Measurements from ENCODE around the gene C19orf81.

Gene C19orf81

DNA sequence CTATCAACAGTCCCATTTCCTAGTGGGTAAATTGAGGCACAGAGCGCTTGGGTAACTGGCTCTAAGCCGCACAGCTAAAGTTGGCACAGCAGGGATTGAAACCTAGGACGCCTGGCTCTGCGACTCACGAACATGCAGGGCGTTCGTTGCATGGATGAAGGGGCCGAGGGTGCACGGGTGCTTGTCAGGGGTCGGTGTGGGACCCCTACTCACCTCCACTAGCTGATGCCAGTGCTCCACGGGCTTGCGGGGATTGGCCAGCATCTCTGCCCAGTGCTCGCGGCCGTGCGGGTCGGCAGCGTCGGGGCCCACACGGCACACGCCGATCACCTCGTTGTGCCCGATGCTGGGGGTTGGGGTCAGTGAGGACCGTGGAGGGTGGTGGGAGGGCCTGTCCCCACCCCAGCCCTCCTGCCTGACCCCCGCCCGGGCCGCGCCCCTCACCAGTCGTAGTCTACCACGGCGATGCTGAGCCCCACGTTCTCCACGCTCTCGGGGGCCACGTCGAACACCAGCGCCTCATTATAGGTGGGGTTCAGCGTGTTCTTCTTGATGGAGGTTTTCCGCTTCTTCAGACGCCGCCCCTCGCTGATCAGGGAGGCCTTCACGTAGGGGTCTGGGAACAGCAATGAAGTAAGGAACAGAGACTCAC is 24.2 kb upstream of the C19orf81 start:
- H3K27me3 ChIP-seq (replicated peaks): no peaks in the 10 kb centered on the region
- no peak overlapping the region for H3K27ac ChIP-seq
- DNase-seq: no peak
- TF ChIP-seq, protein P1, sequence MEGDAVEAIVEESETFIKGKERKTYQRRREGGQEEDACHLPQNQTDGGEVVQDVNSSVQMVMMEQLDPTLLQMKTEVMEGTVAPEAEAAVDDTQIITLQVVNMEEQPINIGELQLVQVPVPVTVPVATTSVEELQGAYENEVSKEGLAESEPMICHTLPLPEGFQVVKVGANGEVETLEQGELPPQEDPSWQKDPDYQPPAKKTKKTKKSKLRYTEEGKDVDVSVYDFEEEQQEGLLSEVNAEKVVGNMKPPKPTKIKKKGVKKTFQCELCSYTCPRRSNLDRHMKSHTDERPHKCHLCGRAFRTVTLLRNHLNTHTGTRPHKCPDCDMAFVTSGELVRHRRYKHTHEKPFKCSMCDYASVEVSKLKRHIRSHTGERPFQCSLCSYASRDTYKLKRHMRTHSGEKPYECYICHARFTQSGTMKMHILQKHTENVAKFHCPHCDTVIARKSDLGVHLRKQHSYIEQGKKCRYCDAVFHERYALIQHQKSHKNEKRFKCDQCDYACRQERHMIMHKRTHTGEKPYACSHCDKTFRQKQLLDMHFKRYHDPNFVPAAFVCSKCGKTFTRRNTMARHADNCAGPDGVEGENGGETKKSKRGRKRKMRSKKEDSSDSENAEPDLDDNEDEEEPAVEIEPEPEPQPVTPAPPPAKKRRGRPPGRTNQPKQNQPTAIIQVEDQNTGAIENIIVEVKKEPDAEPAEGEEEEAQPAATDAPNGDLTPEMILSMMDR (IDR thresholded peaks at IDR 0.05; ENCODE audit: low read depth, low read length, missing control alignments): no peak
- H3K4me3 ChIP-seq (ENCODE audit: low read depth, low read length): no peak overlapping the region
- in situ Hi-C loops (cut with HindIII; ENCODE audit: low pct_ligation_motif_present, low sequenced_read_pairs): no loop called here
- no peaks in the 10 kb centered on the region for H3K36me3 ChIP-seq (replicated peaks)

DNA sequence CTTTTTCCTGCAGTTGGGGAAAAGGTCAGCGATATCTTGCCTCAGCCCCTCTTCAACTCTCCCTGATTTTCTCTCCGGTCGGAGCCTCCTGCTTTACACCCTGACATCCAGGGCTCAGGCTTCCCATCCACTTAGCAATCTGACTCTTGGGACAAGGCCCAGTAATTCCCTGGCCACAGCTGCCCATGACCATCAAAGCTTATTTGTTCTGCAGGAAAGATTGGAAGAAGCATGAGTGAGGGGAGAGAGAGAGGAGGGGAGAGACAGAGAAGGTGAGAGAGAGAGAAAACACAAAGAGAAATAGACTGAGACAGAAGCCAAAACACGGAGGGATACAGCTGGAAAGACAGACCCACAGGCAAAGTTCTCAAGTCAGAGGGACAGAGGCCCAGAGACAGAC is 23.2 kb upstream of the C19orf81 start:
- Histone ChIP-seq H3K36me3 (replicated peaks) (no peaks in the 10 kb centered on the region), H3K27ac (no peak overlapping the region), H3K27me3 (replicated peaks) (no peaks in the 10 kb centered on the region), H3K4me3 (ENCODE audit: low read depth, low read length) (no peak overlapping the region)
- DNase-seq: no peak
- in situ Hi-C loops (cut with HindIII; ENCODE audit: low pct_ligation_motif_present, low sequenced_read_pairs): no loop called here
- TF ChIP-seq, protein P1 (IDR thresholded peaks at IDR 0.05; ENCODE audit: low read depth, low read length, missing control alignments): no peak

DNA sequence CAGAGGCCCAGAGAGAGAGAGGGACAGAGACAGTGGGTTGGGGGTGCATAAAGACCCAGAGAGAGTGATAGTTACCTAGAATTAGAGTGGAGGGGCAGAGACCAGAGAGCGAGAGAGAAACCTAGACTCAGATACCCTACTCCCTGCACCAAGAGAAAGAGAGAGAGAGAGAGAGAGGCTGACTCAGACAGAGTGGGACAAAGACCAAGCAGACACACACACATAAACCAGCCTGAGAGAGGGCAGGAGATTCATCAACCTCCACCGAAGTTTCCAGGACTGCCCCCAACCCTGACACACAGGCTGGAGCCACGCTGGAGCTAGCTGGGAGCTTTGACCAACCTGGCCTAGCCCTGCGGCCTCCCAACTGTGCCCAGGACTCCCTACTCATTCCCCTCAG is 22.4 kb upstream of the C19orf81 start:
- in situ Hi-C loops (cut with HindIII; ENCODE audit: low pct_ligation_motif_present, low sequenced_read_pairs): no loop called here
- no peak overlapping the region for H3K27ac ChIP-seq
- no peak overlapping the region for H3K4me3 ChIP-seq (ENCODE audit: low read depth, low read length)
- no peaks in the 10 kb centered on the region for H3K27me3 ChIP-seq (replicated peaks)
- TF ChIP-seq, protein P1 (IDR thresholded peaks at IDR 0.05; ENCODE audit: low read depth, low read length, missing control alignments): no peak
- H3K36me3 ChIP-seq (replicated peaks): no peaks in the 10 kb centered on the region
- DNase-seq: no peak

DNA sequence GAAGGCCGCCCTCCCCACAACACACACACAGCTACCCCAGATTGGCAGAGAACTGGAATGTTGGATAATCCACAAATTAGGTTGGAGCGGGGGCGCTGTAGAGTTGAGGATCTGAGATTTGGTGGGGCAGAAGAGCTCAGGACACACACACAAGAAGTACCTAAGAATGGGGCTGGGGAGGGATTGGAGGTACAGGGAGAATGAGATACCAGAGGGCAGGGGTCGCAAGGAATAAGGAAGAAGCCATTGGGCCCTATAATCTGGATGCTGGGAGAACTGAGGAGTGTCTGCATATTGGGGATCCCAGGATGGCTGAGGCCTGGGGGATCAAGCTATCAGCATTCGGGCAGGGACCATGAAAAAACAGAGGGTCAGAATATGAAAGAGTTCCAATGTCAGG is 21.1 kb upstream of the C19orf81 start:
- no peak overlapping the region for H3K4me3 ChIP-seq (ENCODE audit: low read depth, low read length)
- no peaks in the 10 kb centered on the region for H3K27me3 ChIP-seq (replicated peaks)
- DNase-seq: no peak
- in situ Hi-C loops (cut with HindIII; ENCODE audit: low pct_ligation_motif_present, low sequenced_read_pairs): no loop called here
- TF ChIP-seq, protein P1 (IDR thresholded peaks at IDR 0.05; ENCODE audit: low read depth, low read length, missing control alignments): no peak
- no peaks in the 10 kb centered on the region for H3K36me3 ChIP-seq (replicated peaks)
- no peak overlapping the region for H3K27ac ChIP-seq

DNA sequence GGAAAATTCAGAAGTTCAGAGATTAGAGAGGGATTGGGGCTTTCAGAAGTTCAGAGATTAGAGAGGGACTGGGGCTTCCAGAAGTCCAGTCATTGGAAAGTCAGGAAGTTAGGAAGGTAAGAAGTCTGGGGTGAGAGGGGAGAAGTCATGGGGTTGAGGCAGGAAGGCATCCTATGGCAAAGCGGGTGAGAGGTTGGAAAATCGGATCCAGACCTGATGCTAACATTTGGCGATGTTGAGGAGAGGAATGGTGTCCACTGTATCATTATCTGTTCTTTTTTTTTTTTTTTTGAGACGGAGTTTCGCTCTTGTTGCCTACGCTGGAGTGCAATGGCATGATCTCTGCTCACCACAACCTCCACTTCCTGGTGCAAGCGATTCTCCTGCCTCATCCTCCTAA is 20.7 kb upstream of the C19orf81 start:
- in situ Hi-C loops (cut with HindIII; ENCODE audit: low pct_ligation_motif_present, low sequenced_read_pairs): no loop called here

More for the DNA sequence above, 20.7 kb upstream of the C19orf81 start:
- H3K4me3 ChIP-seq (ENCODE audit: low read depth, low read length): no peak overlapping the region
- H3K27ac ChIP-seq: no peak overlapping the region
- no peak for DNase-seq
- H3K27me3 ChIP-seq (replicated peaks): no peaks in the 10 kb centered on the region
- TF ChIP-seq, protein P1 (IDR thresholded peaks at IDR 0.05; ENCODE audit: low read depth, low read length, missing control alignments): no peak
- no peaks in the 10 kb centered on the region for H3K36me3 ChIP-seq (replicated peaks)
